Natural killer cell (primary cell): ENCODE measurements around the gene EPYC. TPM values are rescaled to one million over a fixed set of nuclear protein-coding genes. Genes with fewer than 3 reads are reported as not detected.

Source experiments
- ATAC-seq, 3 donors: fragments of 150-1000 bp in 2 of 3; fragments of 200-7000 bp in 1 of 3; cut with Tn5 transposase; 1 replicate in 1 of 3; 2 replicates in 2 of 3; pipeline ENCODE4 v1.10.0; 2021; ENCODE audit warnings: mild to moderate bottlenecking in 2 of 3, moderate library complexity in 2 of 3
- DNase-seq, 2 donors: peaks; one replicate each; pipeline versions ENCODE4 v3.0.0 to v3.0.0-alpha.2; 2013 to 2021; ENCODE audit warnings: mixed read lengths in 1 of 2
- H3K27ac ChIP-seq: one replicate; pipeline ENCODE4 v1.5.1; 2013; ENCODE audit warnings: mild to moderate bottlenecking, low read length
- H3K27me3 ChIP-seq: one replicate; pipeline ENCODE4 v1.6.1; 2013; ENCODE audit warnings: low read length; ENCODE audit not compliant: control insufficient read depth, insufficient read depth
- H3K36me3 ChIP-seq: one replicate; pipeline ENCODE4 v1.6.1; 2013; ENCODE audit warnings: low read length; ENCODE audit not compliant: control insufficient read depth, insufficient read depth
- H3K4me1 ChIP-seq: one replicate; pipeline ENCODE4 v1.6.1; 2013; ENCODE audit warnings: low read length; ENCODE audit not compliant: control insufficient read depth, insufficient read depth
- H3K4me3 ChIP-seq: one replicate; pipeline ENCODE4 v1.5.1; 2013; ENCODE audit warnings: low read length
- H3K9me3 ChIP-seq: one replicate; pipeline ENCODE4 v1.6.1; 2013; ENCODE audit warnings: low read length; ENCODE audit not compliant: control insufficient read depth, insufficient read depth
- H3K27ac Mint-ChIP-seq, 2 donors: one replicate each; pipeline ENCODE4 v1.8.0; 2022; ENCODE audit warnings: mild to moderate bottlenecking in 2 of 2, mixed read lengths in 2 of 2, moderate library complexity in 1 of 2
- H3K27me3 Mint-ChIP-seq, 2 donors: one replicate each; pipeline ENCODE4 v1.8.0; 2022; ENCODE audit warnings: low read depth in 2 of 2, mixed read lengths in 2 of 2
- H3K36me3 Mint-ChIP-seq: one replicate; pipeline ENCODE4 v1.8.0; 2022; ENCODE audit warnings: mixed read lengths
- H3K4me1 Mint-ChIP-seq, 2 donors: one replicate each; pipeline ENCODE4 v1.8.0; 2022; ENCODE audit warnings: mixed read lengths in 2 of 2
- H3K4me3 Mint-ChIP-seq: one replicate; pipeline ENCODE4 v1.8.0; 2022; ENCODE audit warnings: mild to moderate bottlenecking, moderate library complexity, mixed read lengths
- H3K9me3 Mint-ChIP-seq, 2 donors: one replicate each; pipeline ENCODE4 v1.8.0; 2022; ENCODE audit warnings: mixed read lengths in 2 of 2
- CTCF ChIP-seq: fragments of 200-600 bp; IDR thresholded peaks from one replicate; pipeline ENCODE4 v1.8.0; 2022; ENCODE audit warnings: antibody characterized with exemption
- WGBS: methylation state at CpG from one replicate; pipeline ENCODE4 v1.1.7; 2013; ENCODE audit warnings: missing lambda C conversion rate; ENCODE audit not compliant: insufficient coverage; 5-methylcytosine and 5-hydroxymethylcytosine counted together
- intact Hi-C: fragments of 100-400 bp; cut with micrococcal nuclease; formaldehyde crosslinking; loops from one replicate; pipeline ENCODE4 v1.14.2; 2022
- total RNA-seq, 4 donors: library from RNA; stranded (reverse); fragments of 120-200 nt in 1 of 4; gene quantifications; one replicate each; pipeline versions ENCODE4 v1.2.3 to v1.2.4, GENCODE V29; 2013 to 2022

Gene EPYC
- total RNA-seq: not detected
- not detected for total RNA-seq (2013)

- DNase-seq (no peak), ATAC-seq (no peak)
- H3K4me1 Mint-ChIP-seq: peaks cover 9 to 11% of the 10 kb centered on the region in 2 donors
- H3K27me3 ChIP-seq: no peaks in the 10 kb centered on the region
- H3K27ac Mint-ChIP-seq: no peak within 1 kb of the TSS
- H3K36me3 ChIP-seq: no peaks in the 10 kb centered on the region
- TF ChIP-seq CTCF: no peak
- no peaks in the 10 kb centered on the region for H3K4me1 ChIP-seq
- H3K4me3 ChIP-seq: no peak within 1 kb of the TSS
- H3K27me3 Mint-ChIP-seq: no peaks in the 10 kb centered on the region
- no peak within 1 kb of the TSS for H3K4me3 Mint-ChIP-seq
- H3K9me3 ChIP-seq: no peaks in the 10 kb centered on the region
- intact Hi-C loops: no loop called here
- H3K9me3 Mint-ChIP-seq: peaks cover 2 to 4% of the 10 kb centered on the region in 2 donors
- no peaks in the 10 kb centered on the region for H3K36me3 Mint-ChIP-seq
- no peak within 1 kb of the TSS for H3K27ac ChIP-seq
Observed at GRCh38 chr12:91004872-91005271, at the start of gene EPYC. TSS of gene EPYC (minus strand) at chr12:91004972. CDS start at chr12:91002565, 2,407 bp downstream.

- 80% methylated on average over 2 of the region's 4 CpGs for WGBS
- no peak for ATAC-seq
- Mint-ChIP-seq H3K4me1 (no peaks in the 10 kb centered on the region), H3K27me3 (no peaks in the 10 kb centered on the region), H3K9me3 (no peaks in the 10 kb centered on the region), H3K4me3 (no peak overlapping the region), H3K36me3 (no peaks in the 10 kb centered on the region), H3K27ac (no peak overlapping the region)
- Histone ChIP-seq H3K27me3 (no peaks in the 10 kb centered on the region), H3K36me3 (no peaks in the 10 kb centered on the region), H3K27ac (no peak overlapping the region), H3K9me3 (no peaks in the 10 kb centered on the region), H3K4me3 (no peak overlapping the region), H3K4me1 (no peaks in the 10 kb centered on the region)
- no peak for DNase-seq
- no peak for TF ChIP-seq CTCF
- intact Hi-C loops: no loop called here
Observed at GRCh38 chr12:91053951-91054715, 49.4 kb upstream of the EPYC start.

- H3K4me1 Mint-ChIP-seq: no peaks in the 10 kb centered on the region
- H3K36me3 Mint-ChIP-seq: no peaks in the 10 kb centered on the region
- Histone ChIP-seq H3K9me3 (no peaks in the 10 kb centered on the region), H3K4me1 (no peaks in the 10 kb centered on the region), H3K27me3 (no peaks in the 10 kb centered on the region), H3K4me3 (no peak overlapping the region), H3K27ac (no peak overlapping the region), H3K36me3 (no peaks in the 10 kb centered on the region)
- no peak for DNase-seq
- H3K27me3 Mint-ChIP-seq: no peaks in the 10 kb centered on the region
- no peak overlapping the region for H3K27ac Mint-ChIP-seq
- no peaks in the 10 kb centered on the region for H3K9me3 Mint-ChIP-seq
- no peak for ATAC-seq
- no peak for TF ChIP-seq CTCF
- no peak overlapping the region for H3K4me3 Mint-ChIP-seq
- intact Hi-C loops: no loop called here
Observed at GRCh38 chr12:91052026-91052425, 47.3 kb upstream of the EPYC start.

- intact Hi-C loops: no loop called here
- H3K27ac Mint-ChIP-seq: no peak overlapping the region
- Histone ChIP-seq H3K4me3 (no peak overlapping the region), H3K36me3 (no peaks in the 10 kb centered on the region), H3K27me3 (no peaks in the 10 kb centered on the region), H3K4me1 (no peaks in the 10 kb centered on the region), H3K27ac (no peak overlapping the region), H3K9me3 (no peaks in the 10 kb centered on the region)
- WGBS: 96% methylated on average over 2 of the region's 2 CpGs
- no peak for DNase-seq
- H3K36me3 Mint-ChIP-seq: no peaks in the 10 kb centered on the region
- no peak for TF ChIP-seq CTCF
- H3K9me3 Mint-ChIP-seq: peaks cover 0 to 3% of the 10 kb centered on the region in 2 donors
- no peak overlapping the region for H3K4me3 Mint-ChIP-seq
- no peak for ATAC-seq
- H3K27me3 Mint-ChIP-seq: no peaks in the 10 kb centered on the region
- H3K4me1 Mint-ChIP-seq: no peaks in the 10 kb centered on the region
Observed at GRCh38 chr12:91044586-91044985, 39.8 kb upstream of the EPYC start.
